ENCODE measurements around the gene GTF2IRD2.
A peak's percentile ranks its signal among the peaks of the same experiment; 100 is the strongest.
"Not testable (repeated sequence)": the region's sequence is repeated elsewhere in the genome, so short reads cannot be mapped to it uniquely, and the experiment has no call there.

The GTF2IRD2 gene

DNA sequence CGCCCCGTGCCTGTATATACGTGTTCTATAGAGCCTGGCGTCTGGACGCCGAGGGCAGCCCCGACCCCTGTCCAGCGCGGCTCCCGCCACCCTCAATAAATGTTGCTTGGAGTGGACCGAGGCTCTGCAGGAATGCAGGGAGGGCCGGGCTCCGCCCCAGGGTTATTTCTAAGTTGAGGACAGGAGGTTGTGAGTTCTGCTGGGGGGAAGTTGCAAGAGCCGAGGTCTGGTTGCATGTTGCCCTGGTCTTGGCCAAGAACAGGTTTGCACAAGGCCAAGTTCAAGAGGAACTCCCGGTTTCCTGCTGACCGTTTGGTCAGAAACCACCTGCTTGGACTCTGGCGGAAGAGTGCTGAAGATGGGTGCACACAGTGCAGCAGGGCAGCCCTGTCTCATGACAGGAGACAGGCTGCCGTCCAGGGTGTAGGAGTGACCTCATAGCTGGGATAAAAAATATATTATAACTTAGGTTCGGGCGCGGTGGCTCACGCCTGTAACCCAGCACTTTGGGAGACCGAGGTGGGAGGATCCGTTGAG lies 62.1 kb downstream of the GTF2IRD2 start:
- not testable (repeated sequence) for H3K4me3 ChIP-seq (ENCODE audit: low read depth, low read length); DNase-seq (ENCODE audit: low read depth)

DNA sequence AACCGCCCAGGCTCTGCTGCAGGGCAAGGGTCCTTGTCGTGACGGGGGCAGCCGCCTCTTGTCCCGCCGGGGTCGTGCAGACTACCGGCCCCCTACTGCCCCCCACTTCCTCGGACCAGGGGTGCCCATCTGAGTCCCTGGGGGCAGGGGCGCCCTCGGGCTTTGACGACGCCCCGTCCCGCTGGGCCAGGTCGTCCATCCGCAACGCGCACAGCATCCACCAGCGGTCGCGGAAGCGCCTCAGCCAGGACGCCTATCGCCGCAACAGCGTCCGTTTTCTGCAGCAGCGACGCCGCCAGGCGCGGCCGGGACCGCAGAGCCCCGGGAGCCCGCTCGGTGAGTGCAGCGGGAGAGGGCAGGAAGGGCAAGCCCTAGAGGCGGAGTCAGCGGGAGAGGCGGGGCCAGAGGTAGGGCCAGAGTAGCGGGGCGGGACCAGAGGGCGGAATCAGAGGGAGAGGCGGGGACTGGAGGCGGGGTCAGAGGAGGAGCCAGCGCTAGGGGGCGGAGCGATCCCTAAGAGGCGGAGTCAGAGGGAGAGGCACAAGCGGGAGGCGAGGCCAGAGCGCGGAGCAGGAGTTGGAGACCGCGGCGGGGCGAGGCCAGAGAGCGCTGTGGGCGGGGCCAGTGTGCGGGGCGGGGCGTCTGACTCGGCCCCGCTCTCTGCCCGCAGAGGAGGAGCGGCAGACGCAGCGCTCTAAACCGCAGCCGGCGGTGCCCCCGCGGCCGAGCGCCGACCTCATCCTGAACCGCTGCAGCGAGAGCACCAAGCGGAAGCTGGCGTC lies 62.8 kb downstream of the GTF2IRD2 start:
- peak overlapping the region; percentile 25; the same call in 1 of the 2 replicates for H3K4me3 ChIP-seq (ENCODE audit: low read depth, low read length)
- DNase-seq (ENCODE audit: low read depth), result peak; percentile 24

DNA sequence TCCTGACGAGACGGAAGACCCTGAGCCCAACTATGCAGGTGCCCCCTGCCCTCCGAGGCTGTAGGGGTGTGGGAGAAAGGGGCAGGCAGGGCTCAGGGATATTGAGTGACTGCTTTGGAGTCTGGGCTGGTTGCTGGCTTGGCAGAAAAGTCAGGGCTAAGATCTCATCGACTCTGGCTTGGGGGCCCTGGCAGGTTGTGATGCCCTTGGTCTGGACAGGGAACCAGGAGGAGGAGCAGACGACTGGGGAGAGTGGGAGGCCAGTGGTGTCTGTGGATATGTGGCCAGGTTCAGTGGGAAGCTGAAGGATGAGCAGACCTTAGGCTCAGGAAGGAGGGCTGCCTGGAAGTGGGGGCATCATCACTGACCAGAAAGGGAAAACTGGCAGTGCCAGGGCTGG lies 67.8 kb downstream of the GTF2IRD2 start:
- DNase-seq (ENCODE audit: low read depth); H3K4me3 ChIP-seq (ENCODE audit: low read depth, low read length): not testable (repeated sequence)

DNA sequence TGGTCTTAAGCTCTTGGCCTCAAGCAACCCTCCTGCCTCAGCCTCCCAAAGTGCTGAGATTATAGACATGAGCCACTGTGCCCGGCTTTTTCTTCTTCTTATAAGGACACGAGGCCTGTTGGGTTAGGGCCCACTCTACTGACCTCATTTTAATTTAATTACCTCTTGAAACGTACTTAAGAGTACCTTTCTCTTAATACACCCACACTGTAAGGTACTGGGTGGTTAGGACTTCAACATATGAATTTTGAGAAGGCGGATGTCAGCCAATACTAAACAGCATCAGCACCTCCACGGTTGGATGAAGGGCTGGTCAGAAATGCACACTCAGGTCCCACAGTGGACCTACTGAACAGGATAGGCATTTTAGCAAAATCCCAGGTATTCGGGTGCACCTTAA lies 69.7 kb downstream of the GTF2IRD2 start:
- not testable (repeated sequence) for H3K4me3 ChIP-seq (ENCODE audit: low read depth, low read length); DNase-seq (ENCODE audit: low read depth)

DNA sequence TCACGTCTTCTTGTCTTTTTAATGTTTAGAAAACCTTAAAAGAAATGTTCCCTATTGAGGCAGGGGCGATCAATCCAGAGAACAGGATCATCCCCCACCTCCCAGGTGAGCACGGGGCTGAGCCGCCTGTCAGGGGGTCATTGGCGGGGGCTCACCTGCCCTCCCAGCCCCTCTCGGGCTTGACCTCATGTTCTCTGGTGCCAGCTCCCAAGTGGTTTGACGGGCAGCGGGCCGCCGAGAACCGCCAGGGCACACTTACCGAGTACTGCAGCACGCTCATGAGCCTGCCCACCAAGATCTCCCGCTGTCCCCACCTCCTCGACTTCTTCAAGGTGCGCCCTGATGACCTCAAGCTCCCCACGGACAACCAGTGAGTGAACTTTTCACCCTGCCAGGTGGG lies 72.4 kb downstream of the GTF2IRD2 start:
- DNase-seq (ENCODE audit: low read depth); H3K4me3 ChIP-seq (ENCODE audit: low read depth, low read length): not testable (repeated sequence)

DNA sequence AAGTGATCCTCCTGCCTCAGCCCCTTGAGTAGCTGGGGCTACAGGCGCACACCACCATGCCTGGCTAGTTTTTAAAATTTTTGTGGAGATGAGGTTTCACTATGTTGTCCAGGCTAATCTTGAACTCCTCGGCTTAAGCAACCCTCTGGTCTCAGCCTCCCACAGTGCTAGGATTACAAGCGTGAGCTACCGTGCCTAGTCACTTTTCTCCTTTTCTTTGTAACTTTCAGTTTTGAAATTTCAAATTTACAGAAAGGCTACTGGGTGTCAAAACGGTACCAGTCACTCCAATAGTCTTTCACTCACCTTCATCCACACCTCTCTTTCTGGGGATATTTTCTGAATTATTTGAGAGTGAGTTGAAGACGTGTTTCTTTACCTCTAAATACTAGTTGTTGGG lies 76.3 kb downstream of the GTF2IRD2 start:
- DNase-seq (ENCODE audit: low read depth); H3K4me3 ChIP-seq (ENCODE audit: low read depth, low read length): not testable (repeated sequence)

DNA sequence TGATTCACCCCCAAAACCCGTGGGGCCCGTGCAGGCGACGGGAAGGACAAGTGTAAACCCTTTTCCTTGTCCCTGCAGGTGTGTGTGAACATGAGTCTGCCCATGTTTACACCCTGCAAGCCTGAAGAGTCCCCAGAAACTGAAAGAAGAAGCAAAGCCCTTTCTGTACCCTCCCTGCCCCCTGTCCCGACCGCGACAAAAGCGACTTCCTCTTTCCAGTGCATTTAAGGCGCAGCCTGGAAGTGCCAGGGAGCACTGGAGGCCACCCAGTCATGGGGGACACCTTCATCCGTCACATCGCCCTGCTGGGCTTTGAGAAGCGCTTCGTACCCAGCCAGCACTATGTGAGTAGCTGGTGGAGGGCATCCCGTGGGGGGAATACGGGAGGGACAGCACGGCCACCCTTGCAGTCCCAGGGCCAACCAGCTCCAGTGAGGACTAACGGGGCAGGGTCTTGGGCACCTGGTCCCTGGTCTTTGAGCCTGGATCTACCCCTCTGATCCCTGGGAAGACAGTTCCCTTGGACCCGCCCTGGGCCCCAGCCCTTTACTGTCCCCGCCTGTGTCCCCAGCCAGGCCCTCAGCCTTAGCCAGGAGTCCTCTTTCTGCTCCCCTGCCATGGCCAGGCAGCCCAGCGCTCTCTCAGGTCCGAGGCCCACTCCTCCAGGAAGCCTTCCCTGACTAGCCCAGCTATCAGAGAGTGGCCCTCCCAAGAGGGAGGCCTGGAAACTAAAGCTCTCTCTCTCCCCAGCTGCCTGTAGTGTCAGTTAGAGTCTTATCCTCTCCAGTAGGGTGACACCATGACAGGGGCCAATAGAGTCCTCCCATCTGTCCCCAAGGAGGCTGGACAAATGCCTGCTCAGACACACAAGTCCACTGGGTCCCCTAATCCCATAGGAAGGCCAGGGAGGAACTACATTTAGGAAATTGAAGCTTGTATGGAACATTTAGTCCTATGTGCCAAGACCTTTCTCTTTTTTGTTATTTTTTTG lies 77.3 kb downstream of the GTF2IRD2 start, which contains the start of gene NCF1:
NCF1 (plus strand) TSS at position 252 of the 991 bp plus-strand sequence; CDS start at position 273, 21 bp downstream.
- DNase-seq (ENCODE audit: low read depth); H3K4me3 ChIP-seq (ENCODE audit: low read depth, low read length): not testable (repeated sequence)

DNA sequence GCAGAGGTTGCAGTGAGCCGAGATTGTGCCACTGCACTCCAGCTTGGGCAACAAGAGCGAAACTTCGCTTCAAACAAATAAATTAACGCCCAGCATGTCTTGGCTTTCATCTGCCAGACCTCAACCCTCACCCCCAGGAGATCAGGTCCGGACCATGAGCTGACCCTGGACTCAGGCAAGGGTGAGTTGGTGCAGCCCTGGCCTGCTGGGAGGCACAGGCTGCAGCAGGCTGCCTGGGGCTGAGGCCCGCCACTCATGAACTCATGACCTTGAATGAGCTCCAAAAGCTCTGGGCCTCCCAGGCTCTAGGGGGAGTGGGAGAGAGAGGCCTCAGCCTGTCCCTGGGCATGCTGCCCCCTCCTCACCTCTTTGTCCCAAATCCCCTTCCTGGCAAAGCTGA lies 79.3 kb downstream of the GTF2IRD2 start:
- not testable (repeated sequence) for DNase-seq (ENCODE audit: low read depth); H3K4me3 ChIP-seq (ENCODE audit: low read depth, low read length)

DNA sequence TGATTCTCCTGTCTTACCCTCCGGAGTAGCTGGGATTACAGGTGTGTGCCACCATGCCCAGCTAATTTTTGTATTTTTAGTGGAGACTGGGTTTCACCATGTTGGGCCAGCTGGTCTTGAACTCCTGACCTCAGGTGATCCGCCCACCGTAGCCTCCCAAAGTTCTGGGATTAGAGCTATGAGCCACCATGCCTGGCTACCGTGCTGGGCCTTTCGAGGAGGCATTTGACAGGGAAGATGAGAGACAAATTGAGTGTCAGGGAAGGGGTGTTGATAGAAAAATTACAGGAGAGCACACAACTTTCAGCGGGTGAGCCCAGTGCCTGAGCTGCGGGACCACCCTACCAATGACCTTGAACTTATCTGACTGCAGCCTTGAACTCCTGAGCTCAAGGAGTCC lies 81.3 kb downstream of the GTF2IRD2 start:
- not testable (repeated sequence) for DNase-seq (ENCODE audit: low read depth); H3K4me3 ChIP-seq (ENCODE audit: low read depth, low read length)

DNA sequence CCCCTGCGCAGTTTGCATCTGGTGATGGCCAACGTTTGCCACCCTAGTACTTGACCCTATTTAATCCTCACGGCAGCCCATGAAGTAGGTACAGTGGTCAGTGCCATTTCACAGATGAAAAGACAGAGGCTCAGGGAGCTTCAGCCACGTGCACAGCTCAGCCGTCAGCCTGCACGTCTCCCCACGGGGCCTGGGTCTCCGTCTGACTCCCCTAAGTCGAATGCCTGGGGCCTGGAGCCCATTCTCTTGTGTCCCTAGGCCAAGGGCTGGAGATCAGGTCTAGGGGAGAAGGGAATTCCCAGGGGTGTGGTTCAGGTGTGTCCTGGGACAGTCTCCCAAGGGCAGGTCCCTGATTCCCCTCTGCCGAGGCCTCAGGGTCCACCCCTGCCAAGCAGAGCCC lies 84.4 kb downstream of the GTF2IRD2 start:
- DNase-seq (ENCODE audit: low read depth), result not testable (repeated sequence)

DNA sequence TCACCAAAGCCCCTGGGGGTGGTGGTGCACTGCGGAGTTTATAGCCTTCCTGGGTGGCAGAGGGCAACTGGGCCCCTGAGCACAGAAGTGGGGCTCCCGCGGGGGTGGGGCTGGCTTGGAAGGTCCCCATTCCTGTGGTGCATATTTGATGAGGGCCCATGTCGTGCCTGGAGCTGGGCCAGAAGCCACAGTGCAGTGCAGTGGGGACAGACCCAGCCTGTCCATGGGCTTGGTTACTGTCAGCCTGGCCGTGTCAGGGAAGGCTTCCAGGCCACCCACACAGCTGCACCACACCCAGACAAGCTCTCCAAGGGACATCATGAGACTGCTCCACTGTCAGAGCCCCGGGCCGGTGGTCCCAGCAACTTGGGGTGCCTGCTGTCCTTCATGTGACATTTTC lies 84.9 kb downstream of the GTF2IRD2 start:
- DNase-seq (ENCODE audit: low read depth); H3K4me3 ChIP-seq (ENCODE audit: low read depth, low read length): not testable (repeated sequence)

More for the DNA sequence above, 84.4 kb downstream of the GTF2IRD2 start:
- not testable (repeated sequence) for H3K4me3 ChIP-seq (ENCODE audit: low read depth, low read length)

DNA sequence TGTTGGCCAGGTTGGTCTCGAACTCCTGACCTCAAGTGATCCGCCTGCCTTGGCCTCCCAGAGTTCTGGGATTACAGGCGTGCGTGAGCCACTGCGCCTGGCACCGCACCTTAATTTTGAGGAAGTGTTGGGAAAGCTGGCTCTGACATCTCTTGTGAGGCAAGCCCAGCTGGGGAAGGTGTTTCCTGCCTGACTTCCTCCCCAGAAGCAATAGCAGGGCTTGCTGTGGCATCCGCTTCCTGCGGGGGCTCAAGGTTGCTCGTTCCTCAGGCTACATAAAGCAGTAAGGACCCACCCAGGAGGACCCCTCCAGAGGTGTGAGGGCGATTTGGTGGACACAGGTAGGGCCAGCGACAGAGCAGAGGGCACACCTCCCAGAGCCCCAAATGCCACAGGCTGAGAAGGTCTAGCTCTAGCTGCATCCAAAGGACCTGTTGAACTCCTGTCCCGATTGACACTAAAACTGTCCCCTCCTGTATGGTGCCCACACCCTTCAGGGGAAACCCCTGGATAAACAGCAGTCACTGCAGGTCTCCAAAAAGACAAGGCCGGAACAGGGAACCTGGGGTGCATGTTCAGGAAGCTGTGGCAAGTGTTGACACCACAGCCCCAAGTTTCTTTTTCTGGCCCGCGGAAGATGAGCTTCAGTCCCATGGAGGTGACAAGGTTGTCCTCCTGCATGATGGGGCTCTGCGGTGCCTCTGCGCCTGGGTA lies 86.0 kb downstream of the GTF2IRD2 start:
- DNase-seq (ENCODE audit: low read depth); H3K4me3 ChIP-seq (ENCODE audit: low read depth, low read length): not testable (repeated sequence)

DNA sequence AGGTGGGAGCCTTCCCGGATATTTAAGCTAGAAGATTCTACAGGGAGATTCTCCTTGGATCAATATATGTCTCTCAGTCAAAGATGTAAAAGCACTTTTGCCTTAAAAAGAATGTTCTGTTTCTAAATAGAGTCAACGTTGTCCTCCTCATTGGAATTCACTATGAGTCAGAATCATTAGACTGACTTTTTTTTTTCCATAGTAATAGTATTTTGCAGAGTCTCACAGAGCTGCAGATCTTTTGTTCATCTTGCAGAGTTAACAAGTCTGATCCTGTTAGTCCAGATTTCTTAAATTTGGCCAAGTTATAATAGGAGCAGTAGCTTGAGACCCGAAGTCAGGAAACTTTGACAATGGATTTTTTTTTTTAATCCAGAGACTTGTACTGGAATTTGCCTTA lies 92.4 kb downstream of the GTF2IRD2 start:
- not testable (repeated sequence) for H3K4me3 ChIP-seq (ENCODE audit: low read depth, low read length); DNase-seq (ENCODE audit: low read depth)

DNA sequence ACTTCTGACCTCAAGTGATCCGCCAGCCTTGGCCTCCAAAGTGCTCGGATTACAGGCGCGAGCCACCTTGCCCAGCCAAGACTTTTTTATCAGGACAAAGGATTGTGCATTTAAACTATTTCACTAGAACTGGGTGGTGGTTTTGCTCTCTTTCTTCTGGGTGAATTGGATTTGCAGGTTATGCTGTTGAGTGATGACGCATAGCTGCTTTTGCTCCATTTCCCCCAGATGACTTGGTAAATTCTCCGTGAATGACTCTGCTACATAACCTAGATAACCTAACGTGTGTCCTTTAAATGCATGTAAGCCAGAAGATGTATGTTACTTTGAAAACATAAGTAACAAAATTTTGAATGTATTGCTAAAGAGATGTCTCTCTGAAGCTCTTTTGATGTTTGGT lies 93.1 kb downstream of the GTF2IRD2 start:
- not testable (repeated sequence) for H3K4me3 ChIP-seq (ENCODE audit: low read depth, low read length); DNase-seq (ENCODE audit: low read depth)

DNA sequence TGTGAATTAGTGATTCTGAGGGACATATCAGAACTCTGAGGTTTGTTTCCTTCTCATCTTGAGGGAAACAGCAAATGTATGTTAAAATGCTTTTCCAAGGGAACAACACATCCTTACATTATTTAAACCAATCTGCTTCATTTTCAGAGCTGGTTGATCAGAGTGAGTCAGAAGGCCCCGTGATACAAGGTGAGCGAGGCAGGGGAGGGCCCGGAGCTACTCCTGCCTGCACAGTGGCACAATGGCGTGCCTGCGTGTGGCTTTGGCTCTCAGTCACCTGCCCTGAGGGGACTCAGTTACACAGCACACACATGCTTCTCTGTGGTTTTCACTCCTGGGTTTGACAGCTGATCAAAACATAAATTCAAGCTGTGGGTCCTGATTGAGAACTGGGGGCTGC lies 94.7 kb downstream of the GTF2IRD2 start:
- DNase-seq (ENCODE audit: low read depth), result not testable (repeated sequence)

DNA sequence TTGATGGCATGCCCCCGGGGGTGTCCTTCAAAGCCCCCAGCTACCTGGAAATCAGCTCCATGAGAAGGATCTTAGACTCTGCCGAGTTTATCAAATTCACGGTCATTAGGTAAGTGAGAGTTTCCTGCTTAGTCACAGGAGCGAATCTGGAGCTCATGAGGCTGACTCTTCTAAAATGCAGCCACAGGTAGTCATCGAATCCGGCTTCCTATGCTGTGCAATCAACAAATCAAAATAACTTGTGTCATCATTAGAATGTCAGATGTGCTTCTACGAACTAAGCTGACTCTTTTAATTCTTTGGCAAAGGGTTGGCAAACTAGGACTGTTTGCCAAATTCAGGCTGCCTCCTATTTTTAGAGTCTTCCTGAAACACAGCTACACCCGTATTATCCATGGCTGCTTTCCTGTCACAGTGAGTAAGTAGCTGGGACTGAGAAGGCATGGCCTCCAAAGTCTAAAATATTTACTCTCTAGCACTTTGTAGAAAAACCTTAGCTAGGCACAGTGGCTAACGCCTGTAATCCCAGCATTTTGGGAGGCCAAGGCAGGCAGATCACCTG lies 97.4 kb downstream of the GTF2IRD2 start:
- not testable (repeated sequence) for H3K4me3 ChIP-seq (ENCODE audit: low read depth, low read length); DNase-seq (ENCODE audit: low read depth)

More for the DNA sequence above, 94.7 kb downstream of the GTF2IRD2 start:
- not testable (repeated sequence) for H3K4me3 ChIP-seq (ENCODE audit: low read depth, low read length)

All from GM12864 (cell line).